Left kidney (tissue), 2 donors: ENCODE data around the gene SNRPE. TPM values are rescaled to one million over a fixed set of nuclear protein-coding genes. Genes with fewer than 3 reads are reported as not detected.

ENCODE experiments used
- DNase-seq: peaks from one replicate; pipeline ENCODE4 v3.0.0-alpha.2; 2013
- polyA plus RNA-seq: library from polyadenylated mRNA; unstranded; fragments of 120-200 nt; gene quantifications from one replicate; pipeline ENCODE4 v1.2.1, GENCODE V29; 2013; ENCODE audit not compliant: insufficient read length

The SNRPE gene
- polyA plus RNA-seq, 1 donor = 275 TPM

GRCh38 chr1:203871114-203871880 lies 9.9 kb downstream of the SNRPE start:
- DNase-seq = peak; percentile 70

- no peak for DNase-seq
Measured at GRCh38 chr1:203873094-203873493, 11.7 kb downstream of the SNRPE start.

- DNase-seq = no peak
Measured at GRCh38 chr1:203878422-203878821, 17.0 kb downstream of the SNRPE start.

GRCh38 chr1:203880606-203881005 lies 19.2 kb downstream of the SNRPE start:
- no peak for DNase-seq

GRCh38 chr1:203888807-203889251 lies 27.4 kb downstream of the SNRPE start:
- DNase-seq = no peak

- no peak for DNase-seq
Measured at GRCh38 chr1:203891950-203892349, 30.6 kb downstream of the SNRPE start.

- DNase-seq = no peak
Measured at GRCh38 chr1:203898458-203899352, 37.3 kb downstream of the SNRPE start.

GRCh38 chr1:203899353-203899716 lies 37.9 kb downstream of the SNRPE start:
- DNase-seq = no peak

- DNase-seq = no peak
Measured at GRCh38 chr1:203899869-203900714, 38.7 kb downstream of the SNRPE start.

GRCh38 chr1:203901581-203901980 lies 40.2 kb downstream of the SNRPE start:
- no peak for DNase-seq

GRCh38 chr1:203905275-203905674 lies 43.9 kb downstream of the SNRPE start:
- DNase-seq = no peak

GRCh38 chr1:203906932-203907331 lies 45.5 kb downstream of the SNRPE start:
- no peak for DNase-seq

GRCh38 chr1:203907901-203908300 lies 46.5 kb downstream of the SNRPE start:
- DNase-seq = no peak

GRCh38 chr1:203911806-203912205 lies 50.4 kb downstream of the SNRPE start:
- DNase-seq = no peak

- DNase-seq = no peak
Measured at GRCh38 chr1:203913073-203913521, 51.7 kb downstream of the SNRPE start.

GRCh38 chr1:203914292-203914691 lies 52.9 kb downstream of the SNRPE start:
- no peak for DNase-seq

- no peak for DNase-seq
Measured at GRCh38 chr1:203915811-203916210, 54.4 kb downstream of the SNRPE start.

- no peak for DNase-seq
Measured at GRCh38 chr1:203916756-203917155, 55.4 kb downstream of the SNRPE start.
